ENCODE measurements around the gene KCNN4.

DNA sequence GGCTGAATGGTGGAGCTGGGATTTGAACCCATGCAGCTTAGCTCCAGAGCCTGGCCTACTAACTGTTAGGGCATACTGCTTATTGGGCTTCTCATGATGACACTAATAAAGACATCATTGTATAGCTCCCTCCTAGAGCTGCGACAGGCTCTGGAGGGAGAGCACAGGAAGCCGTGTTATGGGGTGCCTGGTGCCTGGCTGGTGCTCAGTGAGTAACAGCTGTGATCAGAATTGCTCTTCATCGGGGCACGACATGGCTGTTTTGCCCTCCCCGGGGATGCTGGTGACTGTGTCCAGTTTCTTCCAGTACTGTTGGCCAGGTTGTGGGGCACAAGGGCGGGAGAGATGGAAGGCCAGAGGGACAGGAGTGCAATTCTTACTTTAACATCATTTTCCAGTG is 16.3 kb upstream of the KCNN4 start:
- no peak for TF ChIP-seq SUZ12 (IDR thresholded peaks at IDR 0.05; ENCODE audit: extremely low read depth, insufficient read depth, insufficient read length)
- TF ChIP-seq YY1 (IDR thresholded peaks at IDR 0.05; ENCODE audit: insufficient read depth, insufficient read length): no peak
